Measurements from ENCODE around the gene DROSHA. TPM values are rescaled to one million over a fixed set of nuclear protein-coding genes. Genes with fewer than 3 reads are reported as not detected.
"Not testable (repeated sequence)": the region's sequence is repeated elsewhere in the genome, so short reads cannot be mapped to it uniquely, and the experiment has no call there.

Gene DROSHA
- total and polyA plus RNA-seq, 4 experiments from 2014 or later = 8.8 to 92.6 (median 50.7) TPM

- intact Hi-C loops (cut with micrococcal nuclease); H3K27ac ChIP-seq (ENCODE audit: low read depth, low read length); H3K27ac Mint-ChIP-seq; H3K9me3 ChIP-seq (ENCODE audit: control insufficient read depth in 1 of 2, low read length in 2 of 2); CTCF ChIA-PET (ENCODE audit: partially characterized antibody); H3K4me3 ChIP-seq (ENCODE audit: low read length in 2 of 2); H3K27me3 ChIP-seq (ENCODE audit: insufficient read depth, low read length); H3K27me3 Mint-ChIP-seq; DNase-seq; H3K4me1 ChIP-seq (ENCODE audit: insufficient read depth, low read length); H3K4me3 Mint-ChIP-seq; H3K4me1 Mint-ChIP-seq; POLR2A ChIA-PET (ENCODE audit: partially characterized antibody); H3K36me3 ChIP-seq (ENCODE audit: insufficient read depth, low read length): not testable (repeated sequence)
- Mint-ChIP-seq H3K36me3 (peaks cover 0 to 10% of the 10 kb centered on the region in 2 donors), H3K9me3 (peaks cover 0 to 16% (median 12%) of the 10 kb centered on the region in 8 donors)
These were observed 34.5 kb upstream of the DROSHA start for GRCh38 chr5:31566362-31566761.

DNA sequence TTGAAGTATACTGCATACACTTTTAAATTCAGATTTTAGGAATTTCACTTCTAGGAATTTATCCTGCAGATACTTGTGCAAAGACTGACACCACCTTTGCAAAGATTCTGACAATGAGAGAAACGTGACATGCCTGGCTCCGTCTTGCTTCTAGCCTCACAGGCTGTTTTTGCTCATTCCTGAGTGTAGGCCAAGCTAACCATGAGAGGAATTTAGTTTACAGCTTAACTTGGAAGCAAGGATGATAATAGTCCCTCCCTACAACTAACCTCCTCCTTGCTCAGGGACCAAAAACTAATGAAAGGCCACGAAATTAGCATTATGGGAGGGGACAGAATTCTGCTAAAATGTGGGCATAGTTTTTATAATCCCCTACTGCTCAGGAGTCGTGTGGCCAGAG lies 31.3 kb upstream of the DROSHA start:
- CTCF ChIA-PET (ENCODE audit: partially characterized antibody) = no interaction called here
- H3K36me3 Mint-ChIP-seq = peaks cover 2 to 11% of the 10 kb centered on the region in 2 donors
- intact Hi-C loops (cut with micrococcal nuclease) = no loop called here

GRCh38 chr5:31561946-31562345 lies 30.1 kb upstream of the DROSHA start:
- H3K4me3 Mint-ChIP-seq = no peak overlapping the region
- ChIA-PET POLR2A (ENCODE audit: partially characterized antibody) (no interaction called here), CTCF (ENCODE audit: partially characterized antibody) (no interaction called here)
- intact Hi-C loops (cut with micrococcal nuclease) = no loop called here
- Histone ChIP-seq H3K27ac (ENCODE audit: low read depth, low read length) (no peak overlapping the region), H3K36me3 (ENCODE audit: insufficient read depth, low read length) (no peaks in the 10 kb centered on the region), H3K4me3 (ENCODE audit: low read length in 2 of 2) (no peak overlapping the region), H3K27me3 (ENCODE audit: insufficient read depth, low read length) (no peaks in the 10 kb centered on the region), H3K4me1 (ENCODE audit: insufficient read depth, low read length) (no peaks in the 10 kb centered on the region), H3K9me3 (ENCODE audit: control insufficient read depth in 1 of 2, low read length in 2 of 2) (no peaks in the 10 kb centered on the region)
- H3K9me3 Mint-ChIP-seq = peaks cover 0 to 16% (median 12%) of the 10 kb centered on the region in 8 donors
- peaks cover 6 to 14% of the 10 kb centered on the region in 2 donors for H3K36me3 Mint-ChIP-seq
- peaks cover 0 to 1% (median 0%) of the 10 kb centered on the region in 4 donors for H3K4me1 Mint-ChIP-seq
- no peak overlapping the region for H3K27ac Mint-ChIP-seq
- H3K27me3 Mint-ChIP-seq = peaks cover 1 to 6% of the 10 kb centered on the region in 2 donors
- no peak for DNase-seq

More for the DNA sequence above, 31.3 kb upstream of the DROSHA start:
- no peak for DNase-seq
- no peak overlapping the region for H3K4me3 Mint-ChIP-seq
- no peak overlapping the region for H3K4me3 ChIP-seq (ENCODE audit: low read length in 2 of 2)
- H3K27me3 Mint-ChIP-seq = peaks cover 1 to 6% of the 10 kb centered on the region in 2 donors
- no peaks in the 10 kb centered on the region for H3K36me3 ChIP-seq (ENCODE audit: insufficient read depth, low read length)
- H3K4me1 Mint-ChIP-seq = no peaks in the 10 kb centered on the region
- H3K9me3 ChIP-seq (ENCODE audit: control insufficient read depth in 1 of 2, low read length in 2 of 2) = no peaks in the 10 kb centered on the region
- no peaks in the 10 kb centered on the region for H3K4me1 ChIP-seq (ENCODE audit: insufficient read depth, low read length)
- no peaks in the 10 kb centered on the region for H3K27me3 ChIP-seq (ENCODE audit: insufficient read depth, low read length)
- H3K9me3 Mint-ChIP-seq = peaks cover 0 to 16% (median 12%) of the 10 kb centered on the region in 8 donors
- POLR2A ChIA-PET (ENCODE audit: partially characterized antibody) = no interaction called here
- no peak overlapping the region for H3K27ac Mint-ChIP-seq
- no peak overlapping the region for H3K27ac ChIP-seq (ENCODE audit: low read depth, low read length)

- Mint-ChIP-seq H3K36me3 (peaks cover 17 to 18% of the 10 kb centered on the region in 2 donors), H3K27me3 (peaks cover 0 to 1% of the 10 kb centered on the region in 2 donors), H3K9me3 (peaks cover 0 to 5% (median 2%) of the 10 kb centered on the region in 8 donors), H3K4me3 (no peak overlapping the region), H3K27ac (no peak overlapping the region), H3K4me1 (peaks cover 0 to 1% (median 0%) of the 10 kb centered on the region in 4 donors)
- no peak for DNase-seq
- H3K4me3 ChIP-seq (ENCODE audit: low read length in 2 of 2) = no peak overlapping the region
- intact Hi-C loops (cut with micrococcal nuclease) = no loop called here
- no peaks in the 10 kb centered on the region for H3K9me3 ChIP-seq (ENCODE audit: control insufficient read depth in 1 of 2, low read length in 2 of 2)
- no peaks in the 10 kb centered on the region for H3K36me3 ChIP-seq (ENCODE audit: insufficient read depth, low read length)
- ChIA-PET POLR2A (ENCODE audit: partially characterized antibody) (no interaction called here), CTCF (ENCODE audit: partially characterized antibody) (no interaction called here)
- no peaks in the 10 kb centered on the region for H3K27me3 ChIP-seq (ENCODE audit: insufficient read depth, low read length)
- no peaks in the 10 kb centered on the region for H3K4me1 ChIP-seq (ENCODE audit: insufficient read depth, low read length)
- H3K27ac ChIP-seq (ENCODE audit: low read depth, low read length) = no peak overlapping the region
These were observed 28.0 kb upstream of the DROSHA start for GRCh38 chr5:31559942-31560341.

DNA sequence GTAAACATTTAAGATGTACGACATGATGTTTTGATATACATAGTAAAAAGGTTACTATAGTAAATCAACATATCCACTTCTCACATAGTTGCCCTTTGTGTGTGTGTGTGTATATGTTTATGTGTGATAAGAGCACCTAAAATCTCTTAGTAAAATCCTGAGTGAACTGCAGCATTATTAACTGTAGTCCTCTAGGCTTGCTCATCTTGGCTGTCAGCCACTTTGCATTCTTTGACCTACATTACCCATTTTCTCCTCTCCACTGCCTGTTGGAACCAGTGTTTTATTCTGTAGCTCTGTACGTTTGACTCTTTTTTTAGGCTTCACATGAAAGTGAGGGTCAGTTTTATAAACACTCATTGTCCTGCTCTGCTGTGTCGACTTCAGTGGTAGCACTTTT lies 24.6 kb upstream of the DROSHA start:
- Mint-ChIP-seq H3K27ac (no peak overlapping the region), H3K36me3 (peaks cover 36 to 49% of the 10 kb centered on the region in 2 donors), H3K4me3 (no peak overlapping the region), H3K9me3 (no peaks in the 10 kb centered on the region), H3K4me1 (peaks cover 0 to 1% (median 0%) of the 10 kb centered on the region in 4 donors), H3K27me3 (no peaks in the 10 kb centered on the region)
- ChIA-PET CTCF (ENCODE audit: partially characterized antibody) (no interaction called here), POLR2A (ENCODE audit: partially characterized antibody) (interaction anchor here (0.6 kb wide), 1 partner anchor 1887 kb away, joined by 4 read pairs; no protein-coding TSS in a partner anchor)
- peaks cover 13% of the 10 kb centered on the region for H3K36me3 ChIP-seq (ENCODE audit: insufficient read depth, low read length)
- H3K9me3 ChIP-seq (ENCODE audit: control insufficient read depth in 1 of 2, low read length in 2 of 2) = no peaks in the 10 kb centered on the region
- no peak overlapping the region for H3K27ac ChIP-seq (ENCODE audit: low read depth, low read length)
- intact Hi-C loops (cut with micrococcal nuclease) = no loop called here
- no peak overlapping the region for H3K4me3 ChIP-seq (ENCODE audit: low read length in 2 of 2)
- no peak for DNase-seq
- H3K27me3 ChIP-seq (ENCODE audit: insufficient read depth, low read length) = no peaks in the 10 kb centered on the region
- no peaks in the 10 kb centered on the region for H3K4me1 ChIP-seq (ENCODE audit: insufficient read depth, low read length)

DNA sequence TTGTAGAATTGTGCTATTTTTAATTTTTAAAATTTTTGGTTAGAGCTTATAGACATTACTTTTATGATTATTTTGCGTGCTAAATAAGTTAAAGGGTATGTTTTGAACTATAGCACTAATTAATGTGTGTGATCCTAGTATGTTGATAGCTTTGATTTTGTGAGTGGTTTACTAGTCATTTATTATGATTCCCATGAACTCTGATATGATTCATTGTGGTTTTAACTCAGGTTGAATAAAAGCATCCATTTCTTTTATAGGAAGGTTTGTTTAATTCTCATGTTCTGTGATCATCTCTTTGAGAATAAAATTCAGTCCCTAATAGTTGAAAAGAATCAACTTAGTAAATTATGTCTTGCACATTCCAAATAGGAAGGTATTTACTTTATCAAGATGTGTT lies 22.7 kb upstream of the DROSHA start:
- POLR2A ChIA-PET (ENCODE audit: partially characterized antibody) = no interaction called here
- Histone ChIP-seq H3K4me1 (ENCODE audit: insufficient read depth, low read length) (no peaks in the 10 kb centered on the region), H3K36me3 (ENCODE audit: insufficient read depth, low read length) (peaks cover 17% of the 10 kb centered on the region), H3K4me3 (ENCODE audit: low read length in 2 of 2) (no peak overlapping the region), H3K27ac (ENCODE audit: low read depth, low read length) (no peak overlapping the region), H3K9me3 (ENCODE audit: control insufficient read depth in 1 of 2, low read length in 2 of 2) (no peaks in the 10 kb centered on the region), H3K27me3 (ENCODE audit: insufficient read depth, low read length) (no peaks in the 10 kb centered on the region)
- H3K36me3 Mint-ChIP-seq = peaks cover 45 to 62% of the 10 kb centered on the region in 2 donors
- CTCF ChIA-PET (ENCODE audit: partially characterized antibody) = no interaction called here
- no peaks in the 10 kb centered on the region for H3K27me3 Mint-ChIP-seq
- H3K27ac Mint-ChIP-seq = no peak overlapping the region
- peaks cover 0 to 1% (median 0%) of the 10 kb centered on the region in 4 donors for H3K4me1 Mint-ChIP-seq
- no peaks in the 10 kb centered on the region for H3K9me3 Mint-ChIP-seq
- intact Hi-C loops (cut with micrococcal nuclease) = no loop called here
- no peak for DNase-seq
- H3K4me3 Mint-ChIP-seq = no peak overlapping the region

- Mint-ChIP-seq H3K9me3 (no peaks in the 10 kb centered on the region), H3K4me1 (peaks cover 0 to 1% (median 0%) of the 10 kb centered on the region in 4 donors), H3K4me3 (no peak overlapping the region), H3K27ac (peak overlapping the region in 1 of 7 donors; percentile 12), H3K36me3 (peaks cover 48 to 64% of the 10 kb centered on the region in 2 donors), H3K27me3 (no peaks in the 10 kb centered on the region)
- Histone ChIP-seq H3K9me3 (ENCODE audit: control insufficient read depth in 1 of 2, low read length in 2 of 2) (no peaks in the 10 kb centered on the region), H3K27ac (ENCODE audit: low read depth, low read length) (no peak overlapping the region), H3K36me3 (ENCODE audit: insufficient read depth, low read length) (peaks cover 17% of the 10 kb centered on the region), H3K4me1 (ENCODE audit: insufficient read depth, low read length) (no peaks in the 10 kb centered on the region), H3K27me3 (ENCODE audit: insufficient read depth, low read length) (no peaks in the 10 kb centered on the region), H3K4me3 (ENCODE audit: low read length in 2 of 2) (no peak overlapping the region)
- POLR2A ChIA-PET (ENCODE audit: partially characterized antibody) = no interaction called here
- intact Hi-C loops (cut with micrococcal nuclease) = no loop called here
- DNase-seq = no peak
- CTCF ChIA-PET (ENCODE audit: partially characterized antibody) = no interaction called here
These were observed 22.0 kb upstream of the DROSHA start for GRCh38 chr5:31553863-31554262.

- Histone ChIP-seq H3K27ac (ENCODE audit: low read depth, low read length) (no peak overlapping the region), H3K4me3 (ENCODE audit: low read length in 2 of 2) (no peak overlapping the region), H3K27me3 (ENCODE audit: insufficient read depth, low read length) (no peaks in the 10 kb centered on the region), H3K36me3 (ENCODE audit: insufficient read depth, low read length) (peaks cover 17% of the 10 kb centered on the region), H3K4me1 (ENCODE audit: insufficient read depth, low read length) (no peaks in the 10 kb centered on the region), H3K9me3 (ENCODE audit: control insufficient read depth in 1 of 2, low read length in 2 of 2) (no peaks in the 10 kb centered on the region)
- Mint-ChIP-seq H3K27ac (no peak overlapping the region), H3K4me3 (no peak overlapping the region), H3K9me3 (no peaks in the 10 kb centered on the region), H3K27me3 (no peaks in the 10 kb centered on the region), H3K4me1 (no peaks in the 10 kb centered on the region), H3K36me3 (peaks cover 63 to 77% of the 10 kb centered on the region in 2 donors)
- no peak for DNase-seq
- ChIA-PET CTCF (ENCODE audit: partially characterized antibody) (no interaction called here), POLR2A (ENCODE audit: partially characterized antibody) (no interaction called here)
- intact Hi-C loops (cut with micrococcal nuclease) = no loop called here
These were observed 20.0 kb upstream of the DROSHA start for GRCh38 chr5:31551878-31552277.
